ENCODE data around the gene LRP1B. TPM values are rescaled to one million over a fixed set of nuclear protein-coding genes. Genes with fewer than 3 reads are reported as not detected.

Gene LRP1B
- total RNA-seq, 1 experiment from 2014 or later: 1.4 TPM

DNA sequence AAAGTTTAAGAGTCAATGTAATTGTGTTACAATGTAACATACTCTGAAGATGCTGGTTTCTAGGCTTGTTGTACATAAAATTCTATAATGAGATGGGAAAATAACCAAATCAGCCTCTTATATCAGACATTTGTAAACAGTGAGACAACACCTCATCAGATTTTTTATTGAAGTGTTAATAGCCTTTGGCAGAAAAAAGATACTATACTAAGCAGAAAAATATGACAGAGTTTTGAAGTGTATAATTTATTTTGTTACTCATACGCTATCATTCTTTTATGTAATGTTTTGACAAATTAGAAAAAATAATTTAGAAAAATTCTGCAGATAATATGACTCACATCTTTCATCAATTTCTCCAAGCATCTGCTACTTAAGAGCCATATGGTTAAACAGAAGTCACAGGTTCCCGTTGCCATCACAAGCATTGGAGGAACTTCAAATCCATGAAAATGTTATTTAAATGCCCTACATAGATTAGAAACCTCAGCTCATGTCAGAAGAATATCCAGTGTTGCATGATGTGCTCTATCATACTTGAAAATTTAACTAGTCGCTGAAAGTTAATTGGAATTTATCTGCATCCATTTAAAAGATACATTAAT, 535.4 kb downstream of the LRP1B start:
- no peak for DNase-seq (ENCODE audit: low spot score)

DNA sequence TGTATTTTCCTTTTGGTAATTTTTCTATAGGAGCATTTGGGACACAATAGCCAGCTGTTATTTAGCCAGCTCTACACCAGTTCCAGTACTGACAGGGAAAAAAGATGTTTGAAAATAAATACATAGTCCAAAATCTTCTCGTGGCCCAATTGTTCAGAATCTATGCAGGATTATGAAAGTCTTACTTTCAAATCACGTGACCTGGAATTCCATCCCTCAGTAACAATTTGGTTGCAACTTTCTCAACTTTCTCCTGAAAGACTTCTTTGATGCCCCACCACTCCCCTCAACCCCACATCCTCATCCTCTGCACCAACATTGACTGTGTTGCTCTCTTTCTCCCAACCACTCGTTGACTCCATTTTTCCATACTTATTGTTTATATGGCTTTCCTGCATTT, 539.0 kb downstream of the LRP1B start:
- no peak for DNase-seq (ENCODE audit: low spot score)

DNA sequence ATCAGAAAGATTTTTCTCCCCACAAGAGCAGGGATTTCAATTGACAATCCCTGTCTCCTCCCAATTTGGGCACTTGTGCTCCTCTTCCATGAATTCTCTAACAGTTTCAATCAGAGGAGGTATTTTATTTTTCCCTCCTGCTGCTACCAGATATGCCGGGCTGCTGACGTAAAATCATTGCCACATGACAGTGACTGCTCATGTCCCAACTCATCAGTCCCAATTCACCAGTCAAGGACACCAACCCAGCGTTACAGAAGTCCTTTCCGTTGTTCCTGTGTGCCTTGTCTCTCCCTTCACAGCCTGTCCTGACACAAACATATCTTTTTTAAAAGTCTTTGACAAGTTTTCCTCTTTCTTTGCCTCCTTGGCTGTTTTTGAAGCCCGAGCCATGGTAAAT, 540.2 kb downstream of the LRP1B start:
- DNase-seq (ENCODE audit: low spot score): no peak

DNA sequence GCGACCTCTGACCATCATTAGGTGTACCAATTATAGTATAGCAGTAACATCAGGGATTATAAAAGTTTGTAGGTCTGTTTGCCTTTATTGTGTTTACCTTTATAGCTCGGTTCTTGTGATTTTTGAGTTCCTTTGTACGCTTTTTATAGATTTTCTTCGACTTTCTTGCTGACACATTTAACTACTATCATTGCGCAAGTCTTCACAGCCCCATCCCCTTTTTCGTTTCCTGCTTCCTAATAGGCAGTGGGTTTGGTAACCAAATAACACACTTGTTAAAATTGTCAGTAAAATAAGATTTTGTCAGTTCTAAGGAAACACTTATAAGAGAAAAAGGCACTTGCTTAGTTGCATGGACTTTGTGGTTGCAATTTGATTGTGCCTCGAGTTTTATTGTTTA, 541.5 kb downstream of the LRP1B start:
- no peak for DNase-seq (ENCODE audit: low spot score)

DNA sequence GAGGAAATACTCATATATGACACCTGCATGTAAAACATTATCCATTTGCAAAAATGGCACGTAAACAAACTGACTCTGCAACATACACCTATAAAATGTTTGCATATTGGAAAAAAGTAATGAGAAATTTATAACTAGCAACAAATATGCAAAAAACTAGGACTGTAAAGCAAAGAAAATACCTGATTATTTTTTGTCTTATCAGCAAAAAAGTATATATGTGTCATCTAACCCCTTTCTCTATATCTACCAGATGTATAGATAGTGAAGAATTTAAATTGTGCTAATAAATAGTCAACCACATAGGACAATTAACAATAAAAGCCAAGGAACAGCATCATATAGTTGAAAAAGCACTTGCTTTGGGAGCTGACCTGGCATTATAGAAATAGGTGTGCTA, 543.8 kb downstream of the LRP1B start:
- DNase-seq (ENCODE audit: low spot score): no peak

DNA sequence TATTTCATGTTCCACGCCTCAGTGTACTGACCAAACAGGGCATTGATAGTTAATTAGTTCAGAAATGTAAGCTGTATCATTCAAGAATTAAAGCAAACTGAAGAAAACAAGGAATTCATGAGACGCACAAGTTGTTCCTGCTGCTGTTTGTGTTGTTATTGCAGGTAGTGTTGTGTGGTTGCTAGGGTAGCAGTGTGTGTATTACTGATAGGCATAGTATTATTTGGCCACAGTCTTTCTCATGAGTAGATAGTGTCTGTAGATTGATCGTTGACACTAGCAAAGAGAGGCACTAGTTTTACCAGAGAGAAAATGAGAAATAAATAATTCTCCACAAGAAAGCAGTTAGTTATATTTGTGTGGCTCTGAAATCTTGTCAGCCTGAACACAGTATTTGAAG, 548.6 kb downstream of the LRP1B start:
- no peak for DNase-seq (ENCODE audit: low spot score)

DNA sequence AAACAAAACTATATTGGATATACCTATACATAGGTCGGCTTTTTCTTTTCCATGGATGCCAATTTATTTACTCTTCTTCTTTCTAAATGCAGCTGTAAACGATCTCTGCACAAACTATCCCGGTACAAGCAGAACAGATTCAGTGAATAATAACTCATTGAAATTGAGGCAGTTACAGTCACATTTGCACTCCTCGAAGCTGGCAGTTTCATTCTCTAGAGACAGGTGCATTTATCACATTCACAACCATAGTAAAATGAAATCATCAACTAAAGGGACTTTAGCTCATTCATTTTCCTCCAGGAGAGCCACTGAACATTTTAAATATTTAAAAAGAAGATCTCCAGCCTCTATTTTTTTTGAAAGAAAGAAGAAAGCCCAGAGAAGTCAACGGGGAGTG, 551.7 kb downstream of the LRP1B start:
- DNase-seq (ENCODE audit: low spot score): no peak

DNA sequence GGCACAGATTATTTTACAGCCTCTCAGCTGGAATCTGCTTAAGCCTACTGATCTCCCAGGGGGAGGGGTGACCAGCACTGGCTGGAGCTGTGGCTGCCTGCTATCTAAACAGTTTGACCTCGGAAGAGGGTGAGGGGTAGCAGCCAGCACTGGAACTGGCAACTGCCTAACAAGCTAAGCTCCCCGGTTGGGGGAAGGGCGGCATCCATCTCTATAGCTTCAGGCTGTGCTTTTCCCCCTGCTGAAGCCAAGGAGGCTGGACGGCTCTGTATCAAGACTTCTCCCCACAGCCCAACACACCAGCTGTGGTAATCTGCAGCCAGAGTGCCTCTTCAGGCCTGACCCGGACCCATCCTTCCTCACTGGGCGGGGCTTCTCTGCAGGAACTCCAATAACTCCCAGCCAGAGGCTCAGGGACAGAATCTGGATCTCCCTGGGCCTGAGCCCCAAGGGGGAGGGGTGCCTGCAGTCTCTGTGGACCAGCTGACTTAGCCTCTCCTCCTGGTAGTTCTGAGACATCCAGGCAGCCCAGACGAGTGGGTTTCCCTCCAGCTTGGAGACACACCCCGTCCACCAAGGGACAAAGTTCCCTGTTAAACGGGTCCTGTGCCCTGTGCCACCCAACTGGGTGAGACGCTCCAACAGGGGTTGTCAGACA, 560.2 kb downstream of the LRP1B start:
- DNase-seq (ENCODE audit: low spot score): peak; percentile 4

DNA sequence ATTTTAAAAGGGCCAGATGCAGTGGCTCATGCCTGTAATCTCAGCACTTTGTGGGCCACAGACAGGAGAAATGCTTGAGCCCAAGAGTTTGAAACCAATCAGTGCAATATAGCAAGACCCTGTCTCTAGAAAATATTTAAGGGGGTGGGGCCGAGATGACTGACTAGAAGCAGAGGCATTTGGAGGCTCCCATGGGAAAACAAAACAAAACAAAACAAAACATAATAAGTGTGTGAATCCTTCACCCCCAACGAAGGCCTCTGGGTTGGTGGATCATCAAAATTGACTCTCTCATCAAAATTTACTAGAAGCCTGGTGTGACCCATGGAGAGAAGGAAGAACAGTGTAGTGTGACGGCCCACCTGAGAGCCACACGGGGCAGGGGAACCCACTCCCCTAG, 560.9 kb downstream of the LRP1B start:
- no peak for DNase-seq (ENCODE audit: low spot score)

DNA sequence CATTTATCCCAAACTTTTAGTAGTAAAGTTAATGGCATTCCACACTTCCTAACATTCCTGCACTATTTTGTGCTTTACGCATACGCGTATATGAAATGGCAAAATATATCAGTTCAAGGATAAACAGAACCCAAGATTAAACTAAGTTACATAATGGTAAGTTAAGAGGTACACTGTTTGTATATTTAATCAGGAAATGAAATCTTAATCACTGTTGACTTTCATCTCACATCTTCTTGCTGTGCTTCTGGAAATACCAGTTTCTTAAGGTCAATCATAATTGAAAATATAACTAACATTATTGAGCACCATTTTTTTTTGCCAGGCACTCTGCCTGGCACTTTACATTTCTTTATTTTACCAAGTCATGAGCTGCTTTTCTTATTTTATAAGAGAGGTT, 565.2 kb downstream of the LRP1B start:
- DNase-seq (ENCODE audit: low spot score): no peak

DNA sequence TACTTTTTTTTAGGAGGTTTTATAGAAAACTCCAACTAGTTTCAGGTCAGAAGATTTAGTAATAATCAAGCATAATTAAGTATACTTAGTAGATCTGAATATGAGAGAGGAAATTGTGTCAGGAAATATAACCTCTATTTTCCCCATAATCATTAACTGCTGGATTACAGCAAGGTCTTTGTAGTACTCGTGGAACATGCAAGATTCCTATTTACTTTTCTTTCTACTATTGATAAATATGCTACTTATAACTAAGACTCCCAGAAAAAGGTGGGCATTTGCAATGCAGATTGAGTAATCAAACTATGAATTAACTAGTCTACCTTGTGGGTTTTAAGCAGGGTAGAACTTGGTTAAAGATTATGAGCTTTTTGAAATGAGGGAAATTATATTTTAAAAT, 570.1 kb downstream of the LRP1B start:
- no peak for DNase-seq (ENCODE audit: low spot score)

DNA sequence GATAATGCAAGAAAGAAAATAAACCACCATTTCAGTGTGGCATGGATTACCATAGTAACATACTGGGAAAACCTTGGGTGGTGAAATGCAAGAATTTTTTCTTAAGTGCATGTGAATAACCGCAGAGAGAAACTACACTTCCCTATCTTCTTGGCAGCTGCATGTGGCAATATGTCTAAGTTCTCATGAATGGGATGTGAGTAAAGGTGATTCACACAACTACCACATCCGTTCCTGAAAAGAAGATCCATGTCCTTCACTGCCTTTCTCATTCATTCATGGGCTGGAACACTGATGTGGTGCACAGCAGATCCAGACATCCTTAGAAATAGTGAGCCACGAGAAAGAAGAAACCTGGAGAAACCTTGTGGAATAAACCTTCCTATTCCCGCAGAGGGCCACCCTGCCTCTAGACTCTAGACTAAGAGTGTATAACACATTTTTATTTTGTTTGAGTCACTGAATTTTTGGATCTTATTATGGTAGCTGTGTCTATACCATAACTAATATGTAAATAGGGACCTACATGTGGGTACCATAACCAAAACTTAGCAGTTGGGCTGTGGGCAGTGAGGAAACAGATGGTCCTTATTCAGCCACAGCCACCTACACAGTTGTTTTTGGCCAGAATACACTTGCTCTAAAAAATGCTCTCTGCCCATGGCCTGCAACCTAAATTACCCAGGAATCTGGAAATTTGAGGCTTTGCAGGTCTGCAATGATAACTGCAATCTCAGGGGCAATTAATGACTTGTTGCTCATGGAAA, 573.3 kb downstream of the LRP1B start:
- peak; percentile 82 for DNase-seq (ENCODE audit: low spot score)

DNA sequence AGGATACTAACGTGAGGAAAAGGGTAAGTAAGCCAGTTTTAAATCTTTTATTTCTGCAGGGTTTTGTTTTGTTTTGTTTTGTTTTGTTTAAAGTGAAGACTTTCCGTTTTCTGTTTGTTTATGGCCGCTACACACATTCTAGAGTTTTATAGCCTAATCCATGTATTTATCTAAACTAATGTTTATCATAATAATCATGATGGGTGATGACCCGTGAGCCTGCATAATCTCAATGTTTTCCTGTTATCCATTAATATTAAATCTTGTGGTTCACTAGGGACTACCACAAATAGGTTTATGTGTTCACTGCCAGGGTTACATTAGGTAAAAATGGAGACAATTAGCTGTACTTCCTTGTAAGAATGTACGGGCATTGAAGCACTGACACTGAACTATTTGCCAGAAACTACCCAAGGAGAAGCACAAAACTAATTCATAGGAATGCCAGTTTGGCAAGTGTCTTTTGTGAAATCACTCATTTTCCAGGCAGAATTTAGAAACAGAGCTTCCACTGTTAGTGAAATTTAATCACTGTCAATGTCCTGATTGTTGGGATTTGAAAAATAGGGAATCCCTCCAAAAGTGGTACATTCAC, 574.8 kb downstream of the LRP1B start:
- DNase-seq (ENCODE audit: low spot score): peak; percentile 5

DNA sequence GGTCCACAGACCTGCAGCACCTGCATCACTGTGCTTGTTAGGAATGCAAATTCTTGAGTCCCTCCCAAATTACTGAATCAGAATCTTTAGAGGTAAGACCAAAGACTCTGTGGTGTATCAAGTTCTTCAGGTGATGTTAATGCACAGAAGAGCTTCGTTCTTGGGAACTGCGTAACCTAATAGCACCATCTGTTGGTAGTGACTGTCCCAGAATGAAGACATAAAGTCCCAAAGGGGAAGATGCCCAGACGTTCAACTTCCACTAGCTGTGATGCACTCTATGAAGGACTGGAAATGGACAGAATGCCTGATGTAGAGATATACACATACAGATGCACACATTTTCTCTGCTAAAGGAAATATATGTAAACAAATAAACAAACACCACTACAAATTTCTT, 576.0 kb downstream of the LRP1B start:
- peak; percentile 25 for DNase-seq (ENCODE audit: low spot score)

DNA sequence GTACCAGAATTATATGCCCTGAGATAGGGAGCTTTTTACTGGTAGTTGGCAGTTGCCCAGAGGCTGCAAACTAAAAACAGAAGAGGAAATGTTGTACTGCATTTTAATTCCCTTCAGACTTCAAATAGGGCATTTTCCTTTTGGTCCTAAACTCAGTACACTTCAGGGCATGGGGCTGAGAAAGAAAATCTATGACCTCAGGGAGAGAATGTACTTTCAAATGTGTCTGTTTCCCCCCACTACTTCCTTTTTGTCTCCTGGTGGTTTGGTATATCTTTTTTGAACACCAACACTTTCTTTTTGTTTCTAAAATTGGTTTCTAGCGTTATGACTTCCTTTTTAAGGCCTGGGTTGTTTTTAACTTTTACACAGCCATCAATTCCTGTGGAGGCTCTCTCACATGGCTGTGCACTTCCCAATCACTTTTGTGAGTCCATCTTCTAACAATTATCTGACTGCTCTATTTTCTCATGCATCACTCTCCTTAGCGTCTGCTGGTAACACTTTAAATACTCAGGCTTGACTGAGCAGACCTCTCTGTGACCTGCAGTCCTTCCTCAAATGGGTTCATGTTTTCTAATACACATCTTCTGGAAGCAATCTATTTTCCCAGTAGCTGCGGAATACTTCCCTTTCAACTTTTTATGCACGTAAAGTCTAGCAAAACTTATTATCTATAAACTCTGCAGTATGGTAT, 596.0 kb downstream of the LRP1B start:
- DNase-seq (ENCODE audit: low spot score): no peak

DNA sequence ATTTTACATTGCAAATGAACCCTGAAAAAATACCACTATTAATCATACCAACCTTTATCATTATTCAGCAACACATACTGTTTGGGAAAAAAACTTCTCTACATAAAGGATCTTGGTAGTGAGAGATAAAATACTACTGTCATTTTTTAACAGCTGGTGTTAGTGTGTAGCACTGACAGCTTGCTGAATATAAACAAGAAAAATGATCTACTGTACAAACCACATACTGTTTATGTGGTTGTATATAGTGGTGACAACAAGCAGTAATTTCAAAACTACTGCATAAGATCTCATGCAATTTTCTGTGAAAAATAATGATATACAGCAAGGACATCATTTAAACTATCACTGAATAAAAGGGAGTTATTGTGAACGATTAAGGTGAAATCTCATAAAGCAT, 601.2 kb downstream of the LRP1B start:
- DNase-seq (ENCODE audit: low spot score): peak; percentile 4

DNA sequence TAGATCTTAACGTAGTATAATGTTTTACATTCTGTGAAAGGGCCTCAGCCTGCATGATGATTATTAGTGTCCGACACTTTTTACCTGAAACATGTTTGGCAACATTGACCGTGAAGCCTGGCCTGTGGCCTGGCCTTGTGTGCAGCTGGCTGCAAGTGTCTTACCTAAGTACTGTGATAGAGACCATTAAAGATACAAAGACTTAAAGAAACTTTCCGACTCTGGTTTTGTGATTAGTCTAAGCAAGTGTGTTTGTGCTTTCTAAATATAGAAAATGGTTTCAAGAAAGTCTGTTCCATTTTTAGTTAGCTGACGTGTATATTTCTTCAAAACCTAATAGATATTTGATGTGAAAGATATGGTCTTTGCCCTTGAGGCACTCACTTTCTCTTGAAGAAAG, 601.8 kb downstream of the LRP1B start:
- DNase-seq (ENCODE audit: low spot score): no peak

DNA sequence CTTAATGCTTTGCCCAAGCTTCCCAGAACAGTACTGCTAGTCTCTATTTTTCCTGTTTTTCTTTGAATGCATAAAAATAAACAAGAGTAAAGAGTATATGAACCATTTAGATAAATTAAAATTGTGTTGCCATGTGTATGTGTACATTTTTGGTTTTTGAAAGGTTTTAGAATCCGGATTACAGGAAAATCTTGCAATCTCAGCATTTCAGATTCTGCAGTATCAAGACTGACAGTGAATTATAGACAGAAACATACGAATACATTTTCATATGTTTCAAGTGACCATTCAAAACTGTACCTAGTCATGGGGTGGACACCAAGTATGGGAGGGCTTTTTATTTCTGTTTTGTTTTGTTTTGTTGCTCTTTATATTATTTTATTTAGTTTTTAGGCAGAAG, 604.1 kb downstream of the LRP1B start:
- DNase-seq (ENCODE audit: low spot score): no peak

DNA sequence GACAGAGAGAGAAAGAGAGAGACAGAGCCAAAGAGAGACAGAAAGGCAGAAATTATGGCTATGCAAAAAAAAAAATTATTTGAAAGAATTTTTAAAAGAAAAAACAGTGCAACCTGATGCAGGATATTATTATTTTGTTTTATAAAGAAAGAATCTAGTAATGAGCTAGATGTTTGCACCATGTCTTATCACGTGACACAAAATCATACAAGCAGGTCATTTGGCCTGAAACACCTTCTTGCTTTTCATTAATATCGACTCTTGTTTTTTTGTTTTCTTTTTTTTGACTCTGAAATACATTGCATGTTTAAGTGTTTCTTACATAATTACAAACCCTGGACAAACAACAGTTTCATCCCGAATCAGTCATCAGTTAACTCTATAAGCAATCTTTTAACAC, 606.0 kb downstream of the LRP1B start:
- no peak for DNase-seq (ENCODE audit: low spot score)

DNA sequence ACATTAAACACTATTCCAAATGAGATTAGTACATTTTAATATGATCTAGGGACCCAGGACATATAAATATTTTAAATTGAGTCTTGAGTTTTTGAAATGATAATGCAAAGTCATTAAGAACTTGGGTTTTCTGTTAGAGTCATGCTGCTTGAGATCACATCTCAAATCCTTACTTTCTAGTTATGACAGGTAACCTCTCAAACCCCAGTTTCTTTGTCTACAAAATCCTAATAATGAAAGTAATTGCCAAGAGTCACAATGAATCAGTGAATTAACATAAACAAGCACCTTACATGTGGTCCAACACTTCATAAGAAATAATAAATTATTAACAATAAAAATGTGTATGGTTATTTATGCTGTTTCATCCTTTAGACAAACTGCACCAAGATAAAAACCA, 607.6 kb downstream of the LRP1B start:
- no peak for DNase-seq (ENCODE audit: low spot score)

DNA sequence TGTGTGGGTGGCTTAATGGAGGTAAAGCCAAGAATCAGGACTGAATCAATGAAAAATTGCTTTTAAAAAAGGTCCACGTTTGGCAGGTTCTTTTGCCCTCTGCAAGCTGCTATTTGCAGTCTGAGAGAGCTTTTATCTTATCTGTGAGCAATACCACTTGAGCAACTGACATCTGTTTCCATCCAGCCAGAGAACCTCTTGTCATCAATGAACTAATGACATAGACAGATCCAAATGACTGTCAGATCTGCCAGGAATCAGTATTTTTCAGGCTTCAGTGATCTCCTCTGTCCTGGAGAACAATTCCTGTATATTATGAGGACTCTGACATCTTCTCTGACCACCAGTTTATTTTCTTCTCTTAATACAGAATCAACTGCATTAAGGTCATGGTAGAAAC, 608.1 kb downstream of the LRP1B start:
- no peak for DNase-seq (ENCODE audit: low spot score)

DNA sequence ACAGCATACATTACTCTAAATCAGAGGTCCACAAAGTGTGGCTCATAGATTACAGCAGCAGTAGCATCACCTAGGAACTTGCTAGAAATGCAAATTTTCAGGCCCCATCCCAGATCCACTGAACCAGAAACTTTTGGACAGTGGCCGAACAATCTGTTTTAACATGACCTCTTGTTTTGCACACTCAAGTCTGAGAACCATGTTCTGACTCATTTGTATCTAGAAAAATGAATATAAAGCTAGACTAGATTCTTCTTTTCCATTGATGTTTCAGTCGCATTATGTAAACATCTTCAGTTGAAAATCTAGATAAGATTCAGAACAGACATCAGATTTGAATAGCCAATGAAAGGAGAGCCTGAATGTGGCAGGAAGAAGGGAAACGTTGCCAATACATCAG, 608.8 kb downstream of the LRP1B start:
- no peak for DNase-seq (ENCODE audit: low spot score)

All from H4 (cell line).